HEK293T (cell line): ENCODE data around the gene RPL37.
"Not testable (repeated sequence)": the region's sequence is repeated elsewhere in the genome, so short reads cannot be mapped to it uniquely, and the experiment has no call there.

Experiments
- CTCF ChIA-PET: fragments of 350-600 bp; formaldehyde crosslinking; extraction: SDS; loops from one replicate; lab custom pipeline; 2021; ENCODE audit warnings: antibody characterized with exemption, inconsistent platforms; lab: Yijun Ruan, JAX
- POLR2A ChIA-PET: fragments of 350-600 bp; formaldehyde crosslinking; extraction: SDS; loops from one replicate; lab custom pipeline; 2020; ENCODE audit warnings: antibody characterized with exemption, inconsistent platforms; lab: Yijun Ruan, JAX
- DNase-seq: peaks from one replicate; pipeline ENCODE4 v3.0.0; 2012; ENCODE audit warnings: mixed read lengths; ENCODE audit errors: extremely low spot score
- ARNT ChIP-seq: fragments of 450-650 bp; IDR thresholded peaks from 2 replicates; pipeline ENCODE4 v1.6.1; 2017; ENCODE audit warnings: mild to moderate bottlenecking
- BHLHE40 ChIP-seq: fragments of 450-650 bp; IDR thresholded peaks from 2 replicates; pipeline ENCODE4 v1.6.1; 2016; ENCODE audit warnings: mild to moderate bottlenecking, moderate library complexity, borderline replicate concordance
- CTBP1 ChIP-seq: fragments of 450-650 bp; IDR thresholded peaks from 2 replicates; pipeline ENCODE4 v1.6.1; 2016; ENCODE audit warnings: borderline replicate concordance
- ELF4 ChIP-seq: fragments of 450-650 bp; IDR thresholded peaks from 2 replicates; pipeline ENCODE4 v1.6.1; 2017; ENCODE audit warnings: antibody characterized with exemption
- FOXA1 ChIP-seq: fragments of 450-650 bp; IDR thresholded peaks from 2 replicates; pipeline ENCODE4 v1.6.1; 2016; ENCODE audit warnings: mild to moderate bottlenecking
- FOXK2 ChIP-seq: fragments of 450-650 bp; IDR thresholded peaks from 2 replicates; pipeline ENCODE4 v1.6.1; 2016; ENCODE audit warnings: mild to moderate bottlenecking
- FOXM1 ChIP-seq: fragments of 450-650 bp; IDR thresholded peaks from 2 replicates; pipeline ENCODE4 v1.6.1; 2017; ENCODE audit warnings: mild to moderate bottlenecking, borderline replicate concordance
- HDGF ChIP-seq: fragments of 450-650 bp; IDR thresholded peaks from 2 replicates; pipeline ENCODE4 v1.6.1; 2017; ENCODE audit warnings: antibody characterized with exemption, borderline replicate concordance
- L3MBTL2 ChIP-seq: fragments of 450-650 bp; conservative IDR thresholded peaks from 2 replicates; pipeline ENCODE4 v1.6.1; 2016; ENCODE audit warnings: mild to moderate bottlenecking
- LEF1 ChIP-seq: fragments of 450-650 bp; IDR thresholded peaks from 2 replicates; pipeline ENCODE4 v1.6.1; 2017; ENCODE audit warnings: mild to moderate bottlenecking, borderline replicate concordance
- NFRKB ChIP-seq: fragments of 450-650 bp; IDR thresholded peaks from 2 replicates; pipeline ENCODE4 v1.6.1; 2016; ENCODE audit warnings: mild to moderate bottlenecking, moderate library complexity
- SP1 ChIP-seq: fragments of 450-650 bp; IDR thresholded peaks from 2 replicates; pipeline ENCODE4 v1.6.1; 2017
- SUZ12 ChIP-seq: fragments of 450-650 bp; IDR thresholded peaks from 2 replicates; pipeline ENCODE4 v1.6.1; 2016; ENCODE audit warnings: mild to moderate bottlenecking
- TARDBP ChIP-seq: fragments of 450-650 bp; IDR thresholded peaks from 2 replicates; pipeline ENCODE4 v1.6.1; 2016
- ZNF384 ChIP-seq: fragments of 450-650 bp; IDR thresholded peaks from 2 replicates; pipeline ENCODE4 v1.6.1; 2016

RPL37 gene

DNA sequence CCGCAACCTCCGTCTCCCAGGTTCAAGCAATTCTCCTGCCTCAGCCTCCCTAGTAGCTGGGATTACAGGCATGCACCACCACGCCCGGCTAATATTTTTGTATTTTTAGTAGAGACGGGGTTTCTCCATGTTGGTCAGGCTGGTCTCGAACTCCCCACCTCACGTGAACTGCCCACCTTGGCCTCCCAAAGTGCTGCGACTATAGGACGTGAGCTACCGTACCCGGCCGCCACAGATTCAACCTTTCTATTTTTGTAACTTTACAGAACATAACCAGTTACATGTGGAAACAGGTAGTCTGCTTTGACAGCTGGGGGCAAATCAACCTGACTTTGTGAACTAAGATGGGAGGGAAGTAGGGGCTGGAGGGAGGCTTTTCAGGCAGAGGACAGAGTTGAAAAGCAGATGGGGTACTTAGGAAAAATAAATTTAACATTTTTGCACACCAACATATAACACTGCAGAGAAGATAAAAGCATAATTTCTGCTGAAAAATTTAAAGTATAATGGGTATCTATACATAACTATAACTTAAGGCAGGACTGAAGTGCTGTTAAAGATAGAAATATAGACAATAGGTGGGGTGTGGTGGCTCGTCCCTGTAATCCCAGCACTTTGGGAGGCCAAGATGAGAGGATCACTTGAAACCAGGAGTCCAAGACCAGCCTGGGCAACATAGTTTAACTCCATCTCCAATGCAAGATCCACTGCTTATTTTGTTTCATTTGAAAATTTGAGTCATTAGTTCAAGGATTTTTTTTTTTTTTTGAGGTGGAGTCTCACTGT lies 5.1 kb downstream of the RPL37 start:
- ChIA-PET CTCF (no interaction called here), POLR2A (interaction anchor here (1.1 to 3.2 kb wide), 3 partner anchors 7 to 60 kb away, joined by 3 to 10 read pairs (median 4); no protein-coding TSS in a partner anchor)
- DNase-seq, result no peak
- TF ChIP-seq L3MBTL2 (no peak), HDGF (no peak), FOXA1 (no peak), LEF1 (no peak), ZNF384 (no peak), ELF4 (no peak), CTBP1 (no peak), FOXM1 (no peak), ARNT (no peak), NFRKB (no peak), SP1 (no peak), FOXK2 (no peak)

DNA sequence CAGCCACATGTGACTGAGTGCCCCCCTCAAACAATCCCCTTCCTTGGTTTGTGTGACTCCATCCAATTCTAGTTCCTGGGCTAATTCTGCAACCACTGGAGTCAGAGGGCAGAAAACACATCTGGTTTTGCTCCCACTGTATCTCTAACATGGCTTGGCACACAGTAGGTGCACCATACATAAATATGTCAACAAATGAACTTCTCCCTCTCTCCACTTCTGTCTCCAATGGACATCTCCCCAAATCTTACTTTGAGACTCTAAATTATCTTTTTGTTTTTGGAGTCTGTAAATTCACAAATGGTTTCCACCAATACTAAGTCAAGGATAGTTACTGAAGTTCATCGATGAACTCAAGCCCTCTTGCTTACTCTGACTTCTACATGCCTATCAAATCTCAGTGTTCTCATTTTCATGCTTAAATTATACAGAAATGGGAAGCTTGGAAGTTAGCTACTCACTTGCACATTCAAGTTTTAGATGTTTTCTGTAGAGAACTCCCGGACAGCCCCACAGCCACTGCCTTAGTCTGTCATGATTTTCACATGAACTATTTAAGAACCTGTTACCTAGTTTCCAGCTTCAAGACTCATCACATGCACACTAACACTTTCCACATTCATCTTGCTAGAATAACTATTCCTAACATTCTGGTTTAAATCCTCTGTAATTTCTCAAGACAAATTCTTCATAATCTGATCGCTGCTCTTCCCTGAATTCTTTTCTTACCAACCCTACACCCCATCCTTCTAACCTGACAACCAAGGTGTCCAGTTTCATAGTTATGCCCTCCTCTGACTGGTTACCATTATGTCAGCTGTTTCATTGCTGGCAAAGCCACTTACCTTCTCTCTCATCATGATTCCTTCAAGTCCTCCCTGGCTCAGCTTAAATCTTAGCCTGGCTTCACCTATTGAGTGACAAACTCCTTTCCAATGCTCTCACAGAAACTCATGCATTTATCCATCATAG lies 6.0 kb downstream of the RPL37 start:
- TF ChIP-seq FOXM1, result no peak
- no peak for TF ChIP-seq LEF1
- TF ChIP-seq HDGF, result no peak
- no peak for TF ChIP-seq TARDBP
- TF ChIP-seq BHLHE40, result no peak; the same call in 1 of the 2 replicates
- 0 out of 2 replicates have a peak, but pooled peaks have one; percentile 21 for TF ChIP-seq NFRKB
- 0 out of 2 replicates have a peak, but pooled peaks have one; percentile 8 for TF ChIP-seq L3MBTL2
- no peak for TF ChIP-seq CTBP1
- TF ChIP-seq SP1, result no peak
- POLR2A ChIA-PET, result interaction anchor here (0.7 to 1.1 kb wide), 2 partner anchors 16 to 27 kb away, joined by 3 read pairs; no protein-coding TSS in a partner anchor
- CTCF ChIA-PET, result no interaction called here
- DNase-seq, result no peak

DNA sequence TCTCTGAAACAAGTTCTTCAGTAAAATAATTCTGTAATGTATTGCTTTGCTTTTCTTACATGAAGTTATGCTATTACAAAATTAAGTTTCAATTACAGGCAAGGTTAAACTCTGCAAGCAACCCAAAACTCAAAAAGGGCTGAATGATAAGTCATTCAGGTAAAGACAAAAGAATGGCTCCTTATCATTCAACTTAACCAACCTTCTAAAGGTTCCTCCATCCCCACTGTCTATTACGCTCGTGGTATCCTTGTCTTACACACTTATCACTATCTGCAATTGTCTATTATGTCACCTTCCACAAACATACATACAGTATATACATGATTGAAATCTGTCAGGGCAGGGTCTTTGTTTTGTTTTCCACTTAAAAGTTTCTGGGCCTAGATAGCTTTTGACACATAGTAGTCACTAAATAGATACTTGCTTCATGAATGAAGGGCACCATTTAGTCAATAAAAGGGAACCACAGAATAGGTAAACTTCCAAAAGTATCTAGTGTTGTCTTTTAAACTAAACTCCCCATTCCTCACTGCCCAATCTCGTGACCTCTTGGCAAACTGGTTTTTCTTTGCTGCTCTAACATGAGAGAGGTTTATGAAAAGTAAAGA lies 6.9 kb downstream of the RPL37 start:
- POLR2A ChIA-PET, result interaction anchor here (0.6 kb wide), 1 partner anchor 20 kb away, joined by 3 read pairs; no protein-coding TSS in a partner anchor
- TF ChIP-seq ARNT (no peak), ELF4 (0 out of 2 replicates have a peak, but pooled peaks have one; percentile 1)
- no peak for DNase-seq
- CTCF ChIA-PET, result no interaction called here

DNA sequence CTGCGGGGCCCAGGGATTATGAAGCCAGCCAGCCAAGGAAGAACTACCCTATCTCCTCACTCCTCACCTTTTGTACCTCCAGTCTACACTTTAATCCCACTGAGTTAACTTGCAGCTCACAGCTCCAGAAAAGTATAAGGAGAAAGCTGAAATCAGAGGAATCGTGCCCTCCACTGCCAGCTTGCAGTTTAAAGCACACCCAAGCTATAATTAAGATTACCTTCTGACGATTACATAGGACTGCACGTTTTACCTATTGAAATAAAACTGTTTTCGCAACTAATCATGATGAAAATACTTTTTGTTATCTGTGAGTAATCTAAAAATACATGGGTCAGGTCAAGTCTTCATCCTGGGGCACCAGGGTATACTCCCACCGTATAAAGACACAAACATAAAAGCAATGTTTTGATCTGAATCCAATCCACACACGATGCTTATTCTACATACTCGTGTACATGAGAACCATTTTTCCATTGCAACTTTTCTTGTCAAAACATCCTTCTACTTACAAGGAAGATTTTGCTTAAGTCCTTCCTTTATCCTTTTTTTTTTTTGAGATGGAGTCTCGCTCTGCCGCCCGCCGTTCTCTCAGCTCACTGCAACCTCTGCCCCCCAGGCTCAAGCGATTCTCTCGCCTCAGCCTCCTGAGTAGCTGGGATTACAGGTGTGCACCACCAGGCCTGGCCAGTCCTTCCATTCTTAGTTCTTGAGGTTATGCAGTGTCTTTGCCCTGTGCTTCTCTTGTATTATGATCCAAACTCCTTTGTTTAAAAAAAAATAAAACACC lies 7.6 kb downstream of the RPL37 start:
- ChIA-PET POLR2A (interaction anchor here (0.6 kb wide), 1 partner anchor 19 kb away, joined by 3 read pairs; no protein-coding TSS in a partner anchor), CTCF (no interaction called here)
- no peak for DNase-seq
- TF ChIP-seq ELF4 (0 out of 2 replicates have a peak, but pooled peaks have one; percentile 4), L3MBTL2 (no peak), ARNT (no peak), FOXA1 (no peak), SUZ12 (no peak)

- DNase-seq, result no peak
- TF ChIP-seq FOXA1 (no peak), L3MBTL2 (no peak), CTBP1 (no peak), SUZ12 (no peak), ARNT (no peak), TARDBP (no peak)
- ChIA-PET POLR2A (interaction anchor here (0.7 kb wide), 1 partner anchor 42 kb away, joined by 3 read pairs; no protein-coding TSS in a partner anchor), CTCF (no interaction called here)
These were observed 8.4 kb downstream of the RPL37 start for GRCh38 chr5:40826489-40827187.

- ChIA-PET POLR2A (interaction anchor here (0.9 kb wide), 1 partner anchor 27 kb away, joined by 3 read pairs; the partner anchor contains the start of gene PRKAA1), CTCF (interaction anchor here (0.6 kb wide), 1 partner anchor 1495 kb away, joined by 3 read pairs; no protein-coding TSS in a partner anchor)
- not testable (repeated sequence) for DNase-seq
These were observed 9.5 kb downstream of the RPL37 start for GRCh38 chr5:40825461-40826043.
